ENCODE results near the gene PRKRIP1.

Gene PRKRIP1

DNA sequence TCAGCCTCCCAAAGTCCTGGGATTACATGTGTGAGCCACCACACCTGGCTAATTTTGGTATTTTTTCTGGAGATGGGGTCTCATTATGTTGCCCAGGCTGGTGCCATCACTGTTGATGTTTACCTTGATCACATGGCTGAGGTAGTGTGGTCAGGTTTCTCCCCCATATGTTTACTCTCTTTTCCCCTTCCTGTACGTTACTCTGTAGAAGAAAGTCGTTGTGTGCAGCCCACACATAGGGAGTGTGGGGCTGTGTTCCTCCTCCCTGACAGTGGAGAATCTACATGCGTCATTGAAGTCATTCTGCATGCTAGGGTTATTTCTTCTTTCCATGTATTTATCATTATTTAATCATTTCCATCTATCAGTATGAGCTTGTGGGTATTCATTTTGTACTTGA lies 20.9 kb downstream of the PRKRIP1 start:
- Histone ChIP-seq H3K27ac (no peak overlapping the region), H3K4me3 (no peak overlapping the region)
- TF ChIP-seq, protein P1, sequence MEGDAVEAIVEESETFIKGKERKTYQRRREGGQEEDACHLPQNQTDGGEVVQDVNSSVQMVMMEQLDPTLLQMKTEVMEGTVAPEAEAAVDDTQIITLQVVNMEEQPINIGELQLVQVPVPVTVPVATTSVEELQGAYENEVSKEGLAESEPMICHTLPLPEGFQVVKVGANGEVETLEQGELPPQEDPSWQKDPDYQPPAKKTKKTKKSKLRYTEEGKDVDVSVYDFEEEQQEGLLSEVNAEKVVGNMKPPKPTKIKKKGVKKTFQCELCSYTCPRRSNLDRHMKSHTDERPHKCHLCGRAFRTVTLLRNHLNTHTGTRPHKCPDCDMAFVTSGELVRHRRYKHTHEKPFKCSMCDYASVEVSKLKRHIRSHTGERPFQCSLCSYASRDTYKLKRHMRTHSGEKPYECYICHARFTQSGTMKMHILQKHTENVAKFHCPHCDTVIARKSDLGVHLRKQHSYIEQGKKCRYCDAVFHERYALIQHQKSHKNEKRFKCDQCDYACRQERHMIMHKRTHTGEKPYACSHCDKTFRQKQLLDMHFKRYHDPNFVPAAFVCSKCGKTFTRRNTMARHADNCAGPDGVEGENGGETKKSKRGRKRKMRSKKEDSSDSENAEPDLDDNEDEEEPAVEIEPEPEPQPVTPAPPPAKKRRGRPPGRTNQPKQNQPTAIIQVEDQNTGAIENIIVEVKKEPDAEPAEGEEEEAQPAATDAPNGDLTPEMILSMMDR (IDR thresholded peaks at IDR 0.05) = no peak
- DNase-seq (ENCODE audit: low spot score) = no peak

DNA sequence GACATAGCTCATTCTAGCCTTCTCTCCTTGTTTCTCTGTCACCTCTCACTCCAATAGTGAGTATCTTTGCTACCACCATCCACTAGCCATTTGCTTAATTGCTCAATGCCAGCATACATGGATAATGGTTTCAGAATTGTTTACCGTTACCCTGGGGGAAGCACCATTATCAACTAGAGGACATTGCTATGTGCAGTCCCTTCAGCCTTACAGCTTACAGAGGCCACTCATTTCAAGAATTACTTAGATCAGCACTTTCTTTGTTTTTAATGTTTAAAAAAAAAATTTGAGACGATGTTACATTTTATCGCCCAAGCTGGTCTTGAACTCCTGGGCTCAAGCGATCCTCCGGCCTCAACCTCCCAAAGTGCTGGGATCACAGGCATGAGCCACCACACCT lies 22.4 kb downstream of the PRKRIP1 start:
- TF ChIP-seq, protein P1 (IDR thresholded peaks at IDR 0.05) = no peak
- no peak for DNase-seq (ENCODE audit: low spot score)
- no peak overlapping the region for H3K4me3 ChIP-seq
- H3K27ac ChIP-seq = no peak overlapping the region

DNA sequence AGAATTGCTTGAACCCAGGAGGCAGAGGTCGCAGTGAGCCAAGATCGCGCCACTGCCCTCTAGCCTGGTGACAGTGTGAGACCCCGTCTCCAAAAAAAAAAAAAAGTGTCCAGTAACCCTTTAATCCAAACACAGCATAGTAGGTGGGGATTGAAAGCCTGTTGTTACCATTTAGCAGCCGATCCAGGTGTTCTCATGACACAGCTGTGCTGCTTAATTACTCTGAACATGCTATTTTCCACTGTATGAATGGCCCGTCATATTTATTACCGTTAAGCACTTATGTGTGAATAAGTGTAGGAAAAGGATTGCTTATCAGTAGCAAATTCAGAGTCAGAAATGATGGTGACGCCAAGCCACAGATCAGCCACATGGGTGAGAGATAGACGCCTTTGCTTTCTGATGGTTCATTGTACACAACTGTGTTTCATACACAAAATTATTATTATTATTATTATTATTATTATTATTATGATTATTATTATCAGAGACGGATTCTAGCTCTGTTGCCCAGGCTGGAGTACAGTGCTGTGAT lies 25.6 kb downstream of the PRKRIP1 start:
- no peak overlapping the region for H3K27ac ChIP-seq
- no peak for DNase-seq (ENCODE audit: low spot score)
- no peak overlapping the region for H3K4me3 ChIP-seq
- TF ChIP-seq, protein P1 (IDR thresholded peaks at IDR 0.05) = no peak

DNA sequence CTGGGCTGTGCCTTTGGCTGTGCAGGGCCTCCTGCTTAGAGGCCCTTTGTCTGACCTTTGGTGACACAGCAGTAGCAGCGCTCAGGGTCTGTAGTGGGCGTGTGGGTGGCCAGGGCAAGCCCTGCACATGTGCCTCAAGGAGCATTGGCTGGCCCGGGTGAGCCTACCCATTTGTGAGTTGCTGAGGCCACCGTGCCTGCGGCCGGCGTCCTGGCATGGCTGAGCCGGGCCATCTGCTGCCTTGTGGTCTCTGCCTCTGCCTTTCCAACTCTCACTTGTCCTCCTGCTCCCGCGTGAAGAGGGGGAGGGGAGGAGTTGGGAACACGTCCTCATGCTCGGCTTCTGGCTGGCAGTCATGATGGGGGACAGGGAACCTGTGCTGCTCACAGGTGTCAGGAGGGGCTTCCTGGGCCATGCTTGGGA lies 28.0 kb downstream of the PRKRIP1 start:
- Histone ChIP-seq H3K27ac (no peak overlapping the region), H3K4me3 (no peak overlapping the region)
- DNase-seq (ENCODE audit: low spot score) = no peak
- TF ChIP-seq, protein P1 (IDR thresholded peaks at IDR 0.05) = no peak

DNA sequence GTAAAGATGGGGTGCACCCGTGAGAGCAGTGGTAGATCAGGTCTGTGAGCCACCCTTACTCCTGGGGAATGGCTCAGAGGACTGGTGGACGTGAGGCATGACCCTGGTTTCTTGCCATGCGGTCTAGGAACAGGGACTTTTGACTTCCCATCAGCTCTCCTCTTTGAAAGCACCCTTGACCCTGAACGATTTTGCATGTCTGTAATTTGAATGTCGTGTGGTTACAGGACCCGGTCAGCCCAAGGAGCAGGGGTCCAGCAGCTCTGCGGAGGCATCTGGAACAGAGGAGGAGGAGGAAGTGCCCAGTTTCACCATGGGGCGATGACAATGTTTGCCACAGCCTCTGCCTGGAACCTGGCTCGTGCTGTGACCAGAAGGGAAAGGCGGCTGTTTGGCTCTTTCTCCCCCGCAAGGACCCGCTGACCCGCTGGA lies 28.6 kb downstream of the PRKRIP1 start:
- no peak overlapping the region for H3K4me3 ChIP-seq
- DNase-seq (ENCODE audit: low spot score) = no peak
- H3K27ac ChIP-seq = no peak overlapping the region
- TF ChIP-seq, protein P1 (IDR thresholded peaks at IDR 0.05) = no peak

DNA sequence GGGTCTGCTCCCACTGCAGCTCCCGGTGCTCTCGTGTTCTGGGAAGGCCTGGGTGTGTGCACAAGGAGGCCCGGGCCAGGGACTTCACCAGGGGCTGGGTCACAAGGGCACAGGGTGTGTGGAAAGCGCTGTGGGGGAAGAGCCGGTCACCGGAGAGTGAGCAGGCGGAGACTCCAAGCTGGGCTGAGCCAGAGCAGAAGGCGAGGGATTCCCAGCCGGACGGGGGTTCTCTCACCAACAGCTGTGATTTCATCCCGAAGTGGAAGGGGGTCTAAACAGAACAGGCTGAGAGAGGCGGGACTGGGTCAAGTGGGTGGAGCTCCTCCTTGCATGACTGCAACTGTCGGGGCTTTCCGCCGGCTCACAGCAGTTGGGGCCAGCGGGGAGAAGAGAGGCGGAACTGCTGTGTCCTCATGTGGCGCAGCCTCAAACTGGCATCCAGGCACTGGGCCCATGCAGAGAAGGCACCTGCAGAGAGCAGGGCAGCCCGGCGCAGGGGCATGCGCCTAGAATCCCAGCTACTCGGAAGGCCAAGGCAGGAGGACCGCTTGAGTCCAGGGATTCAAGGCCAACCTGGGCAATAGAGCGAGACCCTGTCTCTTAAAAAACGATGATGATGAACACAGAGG lies 29.6 kb downstream of the PRKRIP1 start:
- no peak for DNase-seq (ENCODE audit: low spot score)
- Histone ChIP-seq H3K4me3 (no peak overlapping the region), H3K27ac (peak overlapping the region in 1 of 2 donors; percentile 48)
- TF ChIP-seq, protein P1 (IDR thresholded peaks at IDR 0.05) = no peak
